HCT116 (cell line): Measurements from ENCODE around the gene OR2A42.
"Not testable (repeated sequence)": the region's sequence is repeated elsewhere in the genome, so short reads cannot be mapped to it uniquely, and the experiment has no call there.

Experiments
- CBX3 ChIP-seq: IDR thresholded peaks from 2 replicates; pipeline ENCODE4 v1.6.1; 2012; ENCODE audit warnings: low read depth
- EZH2phosphoT487 ChIP-seq: fragments of 200-600 bp; IDR thresholded peaks from 2 replicates; pipeline ENCODE4 v1.6.1; 2018; ENCODE audit warnings: antibody characterized with exemption, borderline replicate concordance
- POLR2A ChIP-seq: IDR thresholded peaks from 2 replicates; pipeline ENCODE4 v1.7.0; 2011; ENCODE audit warnings: borderline replicate concordance; ENCODE audit not compliant: insufficient read depth, insufficient read length; ENCODE audit errors: extremely low read depth
- POLR2AphosphoS5 ChIP-seq: IDR thresholded peaks from 2 replicates; pipeline ENCODE4 v1.6.1; 2011; ENCODE audit warnings: mild to moderate bottlenecking, low read depth, low read length, moderate library complexity
- RAD21 ChIP-seq: IDR thresholded peaks from 2 replicates; pipeline ENCODE4 v1.6.1; 2012; ENCODE audit warnings: low read depth, mild to moderate bottlenecking
- ZBTB33 ChIP-seq: IDR thresholded peaks from 2 replicates; pipeline ENCODE4 v1.6.1; 2011; ENCODE audit warnings: mild to moderate bottlenecking, low read length, moderate library complexity; ENCODE audit not compliant: insufficient replicate concordance; ENCODE audit errors: extremely low read depth
- ZFX ChIP-seq: fragments of 450-650 bp; IDR thresholded peaks from 2 replicates; pipeline ENCODE4 v1.6.1; 2017
- TF ChIP-seq, protein P1 (sequence below), 3 experiments: fragments of 200-600 bp in 1 of 3; sonication (generic) in 1 of 3; IDR thresholded peaks in 2 of 3; conservative IDR thresholded peaks in 1 of 3; 2 replicates each; pipeline ENCODE4 v1.5.1; 2012 to 2017; ENCODE audit warnings: low read depth in 2 of 3, low read length in 2 of 3, antibody characterized with exemption in 1 of 3, borderline replicate concordance in 1 of 3, control low read depth in 1 of 3, mild to moderate bottlenecking in 1 of 3, mixed read lengths in 1 of 3, mixed run types in 1 of 3, moderate library complexity in 1 of 3; ENCODE audit not compliant: insufficient read depth in 1 of 3
- TF ChIP-seq, protein P2 (sequence below): IDR thresholded peaks from 2 replicates; pipeline ENCODE4 v1.6.1; 2012

- TF ChIP-seq EZH2phosphoT487, POLR2A, CBX3, ZBTB33, RAD21, ZFX, POLR2AphosphoS5: not testable (repeated sequence)
- TF ChIP-seq, protein P1, sequence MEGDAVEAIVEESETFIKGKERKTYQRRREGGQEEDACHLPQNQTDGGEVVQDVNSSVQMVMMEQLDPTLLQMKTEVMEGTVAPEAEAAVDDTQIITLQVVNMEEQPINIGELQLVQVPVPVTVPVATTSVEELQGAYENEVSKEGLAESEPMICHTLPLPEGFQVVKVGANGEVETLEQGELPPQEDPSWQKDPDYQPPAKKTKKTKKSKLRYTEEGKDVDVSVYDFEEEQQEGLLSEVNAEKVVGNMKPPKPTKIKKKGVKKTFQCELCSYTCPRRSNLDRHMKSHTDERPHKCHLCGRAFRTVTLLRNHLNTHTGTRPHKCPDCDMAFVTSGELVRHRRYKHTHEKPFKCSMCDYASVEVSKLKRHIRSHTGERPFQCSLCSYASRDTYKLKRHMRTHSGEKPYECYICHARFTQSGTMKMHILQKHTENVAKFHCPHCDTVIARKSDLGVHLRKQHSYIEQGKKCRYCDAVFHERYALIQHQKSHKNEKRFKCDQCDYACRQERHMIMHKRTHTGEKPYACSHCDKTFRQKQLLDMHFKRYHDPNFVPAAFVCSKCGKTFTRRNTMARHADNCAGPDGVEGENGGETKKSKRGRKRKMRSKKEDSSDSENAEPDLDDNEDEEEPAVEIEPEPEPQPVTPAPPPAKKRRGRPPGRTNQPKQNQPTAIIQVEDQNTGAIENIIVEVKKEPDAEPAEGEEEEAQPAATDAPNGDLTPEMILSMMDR (IDR thresholded peaks at IDR 0.05 in 2 of 3, conservative IDR thresholded peaks at IDR 0.05 in 1 of 3; ENCODE audit: borderline replicate concordance in 1 of 3, insufficient read depth in 1 of 3, low read depth in 2 of 3, low read length in 2 of 3), result not testable (repeated sequence)
- TF ChIP-seq, protein P2, sequence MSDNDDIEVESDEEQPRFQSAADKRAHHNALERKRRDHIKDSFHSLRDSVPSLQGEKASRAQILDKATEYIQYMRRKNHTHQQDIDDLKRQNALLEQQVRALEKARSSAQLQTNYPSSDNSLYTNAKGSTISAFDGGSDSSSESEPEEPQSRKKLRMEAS, result not testable (repeated sequence)
Measured at GRCh38 chr7:144282490-144282889, 43.1 kb upstream of the OR2A42 start.
